HG03342 (cell line): Measurements from ENCODE around the gene C1orf115.
"Not testable (repeated sequence)": the region's sequence is repeated elsewhere in the genome, so short reads cannot be mapped to it uniquely, and the experiment has no call there.

Source experiments
- ATAC-seq: cut with Tn5 transposase; IDR thresholded peaks from one replicate; pipeline ENCODE4 v1.9.1; 2021; ENCODE audit warnings: mild to moderate bottlenecking, moderate library complexity; ENCODE audit not compliant: unreplicated experiment

The C1orf115 gene

GRCh38 chr1:220717800-220718640, 27.9 kb downstream of the C1orf115 start:
- ATAC-seq = no peak

GRCh38 chr1:220721266-220721665, 31.1 kb downstream of the C1orf115 start:
- not testable (repeated sequence) for ATAC-seq

GRCh38 chr1:220726634-220727033, 36.5 kb downstream of the C1orf115 start:
- ATAC-seq = no peak

- no peak for ATAC-seq
Observed at GRCh38 chr1:220727519-220727918, 37.4 kb downstream of the C1orf115 start.

GRCh38 chr1:220730486-220730885, 40.3 kb downstream of the C1orf115 start:
- ATAC-seq = no peak

- no peak for ATAC-seq
Observed at GRCh38 chr1:220732137-220732536, 42.0 kb downstream of the C1orf115 start.

GRCh38 chr1:220732621-220733020, 42.5 kb downstream of the C1orf115 start:
- ATAC-seq = peak; percentile 14

- peak; percentile 96 for ATAC-seq
Observed at GRCh38 chr1:220733086-220733601, 43.0 kb downstream of the C1orf115 start.

- ATAC-seq = no peak
Observed at GRCh38 chr1:220734571-220735326, 44.6 kb downstream of the C1orf115 start.

GRCh38 chr1:220736283-220736682, 46.1 kb downstream of the C1orf115 start:
- ATAC-seq = not testable (repeated sequence)

- no peak for ATAC-seq
Observed at GRCh38 chr1:220741349-220741748, 51.2 kb downstream of the C1orf115 start.

GRCh38 chr1:220741825-220742224, 51.7 kb downstream of the C1orf115 start:
- ATAC-seq = no peak

- no peak for ATAC-seq
Observed at GRCh38 chr1:220742520-220742919, 52.4 kb downstream of the C1orf115 start.

- ATAC-seq = no peak
Observed at GRCh38 chr1:220746851-220747250, 56.7 kb downstream of the C1orf115 start.

- peak; percentile 2 for ATAC-seq
Observed at GRCh38 chr1:220747437-220748088, 57.4 kb downstream of the C1orf115 start.

- peak; percentile 60 for ATAC-seq
Observed at GRCh38 chr1:220748089-220748934, 58.1 kb downstream of the C1orf115 start, which contains the start of gene MTARC2. Gene MTARC2, plus strand, starts transcription at chr1:220748322. Its CDS starts 210 bp downstream, at chr1:220748532.
